GM18520 (cell line): Measurements from ENCODE around the gene GRAMD4.

Source experiments
- ATAC-seq: cut with Tn5 transposase; IDR thresholded peaks from one replicate; pipeline ENCODE4 v1.9.1; 2021; ENCODE audit not compliant: unreplicated experiment

Gene GRAMD4

GRCh38 chr22:46666577-46667244 lies 46.5 kb downstream of the GRAMD4 start:
- ATAC-seq = no peak

DNA sequence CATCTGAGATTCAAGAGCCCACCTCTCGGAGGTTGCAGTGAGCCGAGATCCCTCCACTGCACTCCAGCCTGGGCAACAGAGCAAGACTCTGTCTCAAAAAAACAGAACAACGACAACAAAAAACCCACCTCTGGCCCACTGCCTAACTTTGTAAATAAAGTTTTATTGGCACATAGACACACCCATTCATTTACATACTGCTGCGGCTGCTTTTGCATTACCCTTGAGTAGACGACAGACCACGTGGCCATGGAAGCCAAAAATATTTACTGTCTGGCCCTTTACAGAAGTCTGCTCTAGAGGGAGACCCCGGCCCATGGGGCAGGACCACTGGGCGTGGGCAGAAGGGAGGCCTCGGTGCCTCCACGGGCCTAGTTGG lies 47.0 kb downstream of the GRAMD4 start:
- no peak for ATAC-seq

DNA sequence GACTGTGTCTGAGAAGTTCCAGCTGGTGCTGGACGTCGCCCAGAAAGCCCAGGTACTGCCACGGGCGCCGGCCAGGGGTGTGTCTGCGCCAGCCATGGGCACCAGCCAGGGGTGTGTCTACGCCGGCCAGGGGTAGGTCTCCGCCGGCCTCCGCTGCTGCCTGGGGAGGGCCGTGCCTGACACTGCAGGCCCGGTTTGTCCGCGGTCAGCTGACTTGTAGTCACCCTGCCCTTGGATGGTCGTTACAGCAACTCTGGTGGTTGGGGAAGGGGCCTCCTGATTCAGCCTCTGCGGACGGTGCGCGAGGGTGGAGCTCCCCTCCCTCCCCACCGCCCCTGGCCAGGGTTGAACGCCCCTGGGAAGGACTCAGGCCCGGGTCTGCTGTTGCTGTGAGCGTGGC lies 47.9 kb downstream of the GRAMD4 start:
- no peak for ATAC-seq

DNA sequence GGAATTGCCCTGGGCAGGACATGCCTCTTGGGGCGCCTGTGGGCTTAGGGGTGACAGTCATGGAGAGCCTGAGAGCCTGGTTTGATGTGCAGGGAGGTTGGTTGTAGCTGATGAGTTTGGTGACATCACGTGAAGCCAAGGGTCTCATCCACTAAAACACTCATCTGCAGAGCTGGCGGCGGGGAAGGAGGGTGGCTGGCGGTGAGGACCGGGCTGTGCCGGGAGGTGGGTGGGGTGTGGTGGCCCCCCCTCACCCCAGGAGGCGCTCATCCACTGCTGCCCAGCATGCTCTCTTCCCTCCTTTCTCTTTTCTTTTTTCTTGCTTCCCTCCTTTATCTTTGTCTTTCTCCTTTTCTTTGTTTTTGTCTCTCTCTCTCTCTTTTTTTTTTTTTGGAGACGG lies 49.0 kb downstream of the GRAMD4 start:
- ATAC-seq = no peak

DNA sequence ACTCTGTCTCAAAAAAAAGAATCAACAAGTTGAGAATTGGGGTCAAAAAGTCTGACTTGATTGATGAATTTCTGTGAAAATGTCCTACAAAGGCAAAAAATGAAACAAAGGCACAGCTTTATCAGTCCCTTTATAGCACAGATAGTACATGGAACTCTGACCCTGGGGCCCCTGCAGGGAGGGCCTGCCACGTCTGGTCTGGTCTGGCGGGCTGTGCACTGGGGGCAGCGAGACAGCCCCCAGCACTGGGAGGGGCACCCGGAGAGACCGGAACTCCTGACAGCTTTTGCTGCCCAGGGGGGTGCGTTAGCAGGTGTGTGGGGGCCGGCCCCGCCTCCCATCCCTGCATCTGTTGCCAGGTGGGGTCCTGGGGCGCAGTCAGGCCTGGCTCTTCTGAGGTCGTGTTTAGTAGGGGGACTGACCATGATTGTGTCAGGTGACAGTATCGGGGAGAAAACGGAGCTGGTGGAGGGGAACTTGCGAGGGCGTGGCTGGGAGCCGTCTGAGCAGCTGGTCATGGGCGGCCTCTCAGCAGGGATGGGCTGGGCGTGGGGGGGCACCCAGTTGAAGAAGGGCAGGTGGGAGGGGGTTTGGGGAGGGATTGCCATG lies 51.7 kb downstream of the GRAMD4 start:
- ATAC-seq = no peak

DNA sequence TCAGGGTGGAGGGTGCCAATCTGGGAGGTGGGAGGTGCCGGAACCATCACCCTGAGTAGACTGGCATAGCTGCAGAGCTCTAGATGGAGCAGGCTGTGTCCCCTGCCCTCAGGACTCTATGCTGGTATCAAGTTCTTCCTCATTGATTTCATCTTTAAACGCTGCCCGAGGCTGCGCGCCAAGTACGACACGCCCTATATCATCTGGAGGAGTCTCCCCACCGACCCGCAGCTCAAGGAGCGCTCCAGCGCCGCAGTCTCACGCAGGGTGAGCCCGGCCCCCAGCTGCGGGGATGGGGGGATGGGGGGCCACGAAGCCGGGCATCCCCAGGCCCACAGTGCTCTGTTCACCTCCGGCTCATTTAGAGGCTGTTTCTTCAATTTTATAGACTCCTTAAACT lies 52.5 kb downstream of the GRAMD4 start:
- ATAC-seq = no peak

DNA sequence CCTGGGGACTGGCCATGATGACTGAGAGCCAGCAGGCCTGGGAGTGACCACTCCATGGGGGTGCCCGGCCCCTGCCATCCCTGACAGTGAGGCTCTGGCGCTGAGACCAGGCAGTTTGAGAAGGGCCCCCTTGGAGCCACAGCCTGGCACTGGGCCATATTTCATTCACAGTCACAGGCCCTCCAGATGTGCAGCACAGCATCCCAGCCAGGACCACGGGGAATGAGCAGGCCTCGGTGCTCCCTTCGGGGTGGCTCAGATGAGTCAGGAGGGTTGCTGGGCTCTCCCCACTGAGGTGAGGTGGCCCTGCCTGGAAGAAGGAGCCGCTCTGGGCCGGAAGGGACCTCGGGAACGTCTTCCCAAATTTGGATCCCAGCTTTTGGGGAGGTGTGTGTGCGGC lies 53.0 kb downstream of the GRAMD4 start:
- ATAC-seq = no peak

DNA sequence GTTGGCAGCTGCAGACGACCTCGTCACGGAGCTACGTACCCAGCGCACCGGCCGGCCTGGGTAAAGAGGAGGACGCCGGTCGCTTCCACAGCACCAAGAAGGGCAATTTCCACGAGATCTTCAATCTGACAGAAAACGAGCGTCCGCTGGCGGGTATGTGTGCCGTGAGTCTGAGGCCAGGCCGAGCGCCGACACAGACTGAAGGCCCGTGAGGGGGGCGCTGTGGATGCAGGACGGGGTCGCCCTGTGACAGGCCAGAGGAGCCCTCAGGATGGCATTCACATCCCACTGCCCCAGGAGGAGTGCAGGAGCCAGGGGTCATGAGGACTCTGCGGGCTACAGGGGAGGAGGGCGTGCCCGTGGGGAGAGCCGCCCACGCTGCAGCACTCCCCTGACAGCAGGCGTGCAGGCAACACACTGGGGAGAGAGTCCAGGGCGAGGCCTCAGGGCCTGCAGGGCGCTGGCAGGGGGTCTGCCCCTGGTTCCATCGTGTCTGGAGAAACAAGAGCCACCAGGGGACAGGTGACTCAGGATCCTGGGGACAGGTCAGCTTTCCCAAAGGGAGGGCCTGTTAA lies 53.6 kb downstream of the GRAMD4 start:
- ATAC-seq = no peak

DNA sequence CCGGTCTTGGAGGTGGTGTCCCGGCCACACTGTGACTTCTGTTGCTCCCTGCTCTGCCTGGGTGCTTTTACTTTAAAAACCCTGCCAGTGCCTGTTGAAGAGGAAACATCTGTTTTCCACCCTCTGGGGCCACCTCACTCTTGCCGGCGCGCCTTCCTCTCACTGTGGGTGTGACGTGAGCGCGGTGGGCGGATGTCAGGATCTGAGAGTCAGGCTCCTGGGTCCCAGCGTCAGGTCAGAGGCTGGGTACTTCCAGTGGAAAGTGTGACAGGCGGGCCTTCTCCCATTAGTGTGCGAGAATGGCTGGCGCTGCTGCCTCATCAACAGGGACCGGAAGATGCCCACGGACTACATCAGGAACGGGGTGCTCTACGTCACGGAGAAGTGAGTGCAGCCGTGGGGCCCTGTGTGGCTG lies 54.2 kb downstream of the GRAMD4 start:
- ATAC-seq = no peak

GRCh38 chr22:46674906-46675305 lies 54.7 kb downstream of the GRAMD4 start:
- ATAC-seq = no peak

DNA sequence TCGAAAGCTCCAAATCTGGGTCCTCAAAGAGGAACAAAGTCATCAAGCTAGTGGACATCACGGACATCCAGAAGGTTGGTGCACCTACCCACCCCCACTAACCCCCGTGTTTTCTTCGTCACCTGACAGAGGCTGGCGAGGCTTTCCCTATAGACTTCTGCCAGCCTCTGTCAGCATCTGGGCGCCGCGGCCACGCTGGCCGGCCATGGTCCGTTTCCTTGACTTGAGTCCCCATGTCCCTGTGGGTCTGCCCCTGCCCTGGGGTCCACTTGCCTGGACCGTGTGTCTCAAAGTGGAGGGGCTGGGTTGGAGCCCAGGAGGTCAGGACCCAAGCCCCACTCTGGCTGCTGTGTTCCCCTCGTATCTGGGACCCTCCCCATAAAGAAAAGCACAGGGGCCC lies 55.3 kb downstream of the GRAMD4 start:
- no peak for ATAC-seq

GRCh38 chr22:46675938-46676337 lies 55.8 kb downstream of the GRAMD4 start:
- no peak for ATAC-seq

DNA sequence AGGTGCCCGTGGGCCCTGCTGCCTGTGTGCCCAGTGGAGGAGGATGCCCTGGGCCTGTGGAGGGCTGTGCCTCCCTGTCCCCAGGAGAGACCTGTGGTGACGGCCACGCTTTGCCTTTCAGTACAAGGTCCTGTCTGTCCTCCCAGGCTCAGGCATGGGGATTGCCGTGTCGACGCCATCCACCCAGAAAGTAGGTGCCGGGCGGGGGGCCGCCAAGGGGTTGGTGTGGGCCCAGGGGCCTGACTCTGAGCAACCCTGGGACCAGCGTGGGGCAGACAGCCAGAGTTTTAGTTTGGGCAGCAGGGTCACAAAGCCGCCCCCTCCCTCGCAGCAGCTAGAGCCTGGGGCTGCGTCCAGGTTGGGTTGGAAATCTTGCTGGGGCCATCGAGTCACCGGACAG lies 56.3 kb downstream of the GRAMD4 start:
- no peak for ATAC-seq

- ATAC-seq = no peak
Observed at GRCh38 chr22:46676881-46677280, 56.7 kb downstream of the GRAMD4 start.

DNA sequence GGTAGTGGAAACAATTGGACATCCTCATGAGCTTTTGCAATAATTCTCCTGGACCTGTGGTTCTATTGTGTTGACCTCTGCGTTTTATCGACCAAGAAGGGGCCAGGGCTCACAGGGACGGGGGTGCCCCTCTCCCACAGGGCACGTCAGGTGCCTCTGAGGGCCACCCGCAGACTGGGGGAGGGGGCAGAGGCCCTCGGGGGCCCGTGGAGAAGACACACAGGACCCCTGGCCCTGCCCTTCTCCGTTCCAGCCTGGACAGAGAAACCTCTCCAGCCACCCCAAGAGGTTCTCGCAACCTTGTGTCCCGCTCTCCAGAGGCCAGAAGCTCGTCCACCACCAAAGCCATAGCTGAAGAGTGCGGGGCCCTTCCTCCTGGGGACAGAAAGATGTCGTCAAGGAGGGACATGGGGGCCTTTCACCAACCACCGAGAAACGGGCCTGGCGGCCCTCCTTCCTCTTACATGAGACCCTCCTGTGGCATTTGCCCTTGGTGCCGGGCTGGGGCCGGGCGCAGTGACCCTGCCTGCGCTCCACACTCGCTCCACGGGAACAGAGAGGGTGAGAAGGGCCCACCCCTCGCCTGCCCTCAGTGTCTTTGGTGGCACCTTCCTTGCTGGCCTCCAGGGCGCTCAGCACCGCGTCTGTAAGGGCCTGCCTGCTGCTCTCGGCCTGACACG lies 57.3 kb downstream of the GRAMD4 start:
- no peak for ATAC-seq

DNA sequence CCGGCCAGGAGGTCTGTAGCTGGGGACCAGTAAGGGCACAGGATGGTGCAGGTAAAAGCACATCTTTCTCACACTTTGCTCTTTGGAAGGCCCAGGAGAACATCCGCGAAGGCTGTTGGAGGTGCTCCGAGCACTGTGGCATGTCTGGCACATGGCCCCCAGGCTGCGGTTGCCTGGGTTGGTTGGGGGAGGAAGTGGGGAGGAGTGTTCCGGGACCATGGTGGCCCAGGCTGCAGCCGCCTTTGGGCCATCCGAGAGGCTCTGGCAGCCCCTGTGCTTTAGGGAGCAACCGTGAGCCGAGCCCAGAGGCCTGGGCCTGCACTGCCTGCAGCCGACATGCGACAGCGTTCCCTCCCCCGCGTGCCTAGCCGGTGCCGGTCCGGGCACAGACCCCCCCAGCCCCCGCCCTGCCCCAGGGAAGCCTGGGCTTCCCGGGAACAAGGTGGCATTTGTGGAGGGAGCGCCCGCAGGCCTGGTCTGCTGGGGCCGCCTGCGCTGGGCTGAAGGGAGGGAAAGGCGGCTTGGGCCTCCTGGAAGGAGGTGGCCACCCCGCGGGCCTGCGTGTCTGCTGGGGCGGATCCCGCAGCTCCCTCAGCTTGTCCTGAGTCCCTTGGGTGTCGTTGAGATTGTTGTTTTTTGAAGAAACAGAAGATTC lies 57.9 kb downstream of the GRAMD4 start:
- ATAC-seq = no peak

- ATAC-seq = no peak
Observed at GRCh38 chr22:46678785-46679700, 58.9 kb downstream of the GRAMD4 start.

DNA sequence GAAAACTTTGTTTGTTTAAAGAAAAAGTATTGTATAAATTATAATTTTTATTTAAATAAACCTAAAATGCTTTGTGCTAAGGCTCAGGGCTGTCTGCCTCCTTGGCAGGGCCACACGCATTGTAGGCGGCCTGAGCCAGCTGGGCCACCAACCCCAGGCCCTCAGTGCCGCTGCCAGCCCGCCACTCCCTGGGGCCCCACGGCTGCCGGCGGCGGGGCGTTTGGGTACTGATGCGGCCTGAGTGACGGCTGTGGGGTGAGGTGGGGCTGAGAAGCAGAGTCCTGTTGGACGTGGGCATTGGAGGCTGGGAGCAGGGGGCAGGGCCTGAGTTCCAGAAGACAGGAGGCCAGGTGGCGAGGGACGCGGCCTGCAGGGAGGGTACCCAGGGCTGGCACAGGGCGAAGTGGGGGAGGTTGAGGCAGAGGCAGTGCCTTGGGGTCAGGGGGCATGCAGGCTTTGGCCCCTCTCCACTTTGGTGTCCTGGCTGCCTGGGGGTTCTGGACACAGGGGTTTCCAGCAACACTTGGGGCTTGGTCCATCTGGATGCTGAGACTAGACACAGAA lies 59.6 kb downstream of the GRAMD4 start:
- no peak for ATAC-seq

DNA sequence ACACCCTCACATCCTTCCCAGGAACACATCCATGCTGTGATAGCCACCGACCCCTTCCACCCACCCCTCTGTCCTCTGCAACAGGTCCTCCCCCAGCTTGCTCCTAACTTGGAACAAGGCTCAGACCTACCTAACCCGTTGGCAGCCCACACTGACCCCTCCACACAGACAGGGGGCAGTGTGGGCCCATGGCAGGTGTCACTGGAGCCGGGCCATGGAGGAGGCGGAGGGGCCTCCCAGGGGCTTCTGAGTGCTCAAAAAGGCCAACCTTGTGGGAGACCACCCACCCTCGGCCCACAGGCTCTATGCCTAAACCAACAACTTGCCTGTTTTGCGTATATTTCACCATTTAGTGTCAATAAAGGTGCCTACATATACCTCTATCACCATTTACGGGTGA lies 60.8 kb downstream of the GRAMD4 start:
- ATAC-seq = no peak

DNA sequence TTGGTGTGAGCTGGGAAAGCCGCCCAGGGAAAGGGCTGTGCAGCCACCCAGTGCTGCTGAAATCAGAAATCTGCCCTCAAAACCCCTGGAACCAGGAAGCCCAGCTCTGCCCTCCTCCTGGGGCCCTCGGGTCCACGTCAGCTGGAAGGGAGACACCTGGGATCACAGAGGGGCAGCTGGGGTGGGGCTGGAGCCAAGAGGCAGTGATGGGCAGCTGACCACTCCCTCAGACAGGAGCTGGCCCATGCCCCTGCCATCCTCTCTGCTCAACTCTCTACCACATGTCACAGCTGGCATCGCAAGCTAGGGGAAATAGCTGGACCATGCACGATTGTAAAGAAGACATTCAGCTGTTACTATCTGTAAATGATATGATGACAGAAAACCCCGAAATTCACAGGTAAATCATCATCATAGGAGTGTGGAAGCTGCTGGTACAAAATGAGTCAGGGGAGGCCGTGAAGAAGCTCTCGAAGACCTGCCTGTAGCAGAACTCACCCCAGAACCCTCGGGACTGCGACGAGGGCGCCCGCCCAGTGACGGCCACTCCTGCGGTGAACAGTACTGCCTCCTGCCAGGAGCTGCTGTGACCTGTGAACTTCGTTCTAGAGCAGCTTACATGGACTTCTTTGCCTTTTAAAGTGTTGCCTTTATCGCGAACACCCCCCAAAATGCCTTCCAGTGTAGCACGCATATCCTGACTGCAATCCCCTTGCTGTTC lies 62.0 kb downstream of the GRAMD4 start:
- no peak for ATAC-seq
